Erythroblast (primary cell): ENCODE measurements around the gene TXNDC11.
"Not testable (repeated sequence)": the region's sequence is repeated elsewhere in the genome, so short reads cannot be mapped to it uniquely, and the experiment has no call there.

Experiments
- DNase-seq, 2 experiments: peaks; one replicate each; lab custom pipeline; 2025; lab: John Stamatoyannopoulos, UW
- GATA1 ChIP-seq: IDR thresholded peaks from 2 replicates; pipeline ENCODE4 v1.6.1; 2011; ENCODE audit warnings: low read depth, mild to moderate bottlenecking, control low read depth, low read length, moderate library complexity
- POLR2A ChIP-seq: IDR thresholded peaks from 2 replicates; pipeline ENCODE4 v1.6.1; 2011; ENCODE audit warnings: mild to moderate bottlenecking, low read length

Gene TXNDC11, protein sequence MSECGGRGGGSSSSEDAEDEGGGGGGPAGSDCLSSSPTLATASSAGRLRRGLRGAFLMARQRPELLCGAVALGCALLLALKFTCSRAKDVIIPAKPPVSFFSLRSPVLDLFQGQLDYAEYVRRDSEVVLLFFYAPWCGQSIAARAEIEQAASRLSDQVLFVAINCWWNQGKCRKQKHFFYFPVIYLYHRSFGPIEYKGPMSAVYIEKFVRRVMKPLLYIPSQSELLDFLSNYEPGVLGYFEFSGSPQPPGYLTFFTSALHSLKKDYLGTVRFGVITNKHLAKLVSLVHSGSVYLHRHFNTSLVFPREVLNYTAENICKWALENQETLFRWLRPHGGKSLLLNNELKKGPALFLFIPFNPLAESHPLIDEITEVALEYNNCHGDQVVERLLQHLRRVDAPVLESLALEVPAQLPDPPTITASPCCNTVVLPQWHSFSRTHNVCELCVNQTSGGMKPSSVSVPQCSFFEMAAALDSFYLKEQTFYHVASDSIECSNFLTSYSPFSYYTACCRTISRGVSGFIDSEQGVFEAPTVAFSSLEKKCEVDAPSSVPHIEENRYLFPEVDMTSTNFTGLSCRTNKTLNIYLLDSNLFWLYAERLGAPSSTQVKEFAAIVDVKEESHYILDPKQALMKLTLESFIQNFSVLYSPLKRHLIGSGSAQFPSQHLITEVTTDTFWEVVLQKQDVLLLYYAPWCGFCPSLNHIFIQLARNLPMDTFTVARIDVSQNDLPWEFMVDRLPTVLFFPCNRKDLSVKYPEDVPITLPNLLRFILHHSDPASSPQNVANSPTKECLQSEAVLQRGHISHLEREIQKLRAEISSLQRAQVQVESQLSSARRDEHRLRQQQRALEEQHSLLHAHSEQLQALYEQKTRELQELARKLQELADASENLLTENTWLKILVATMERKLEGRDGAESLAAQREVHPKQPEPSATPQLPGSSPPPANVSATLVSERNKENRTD

DNA sequence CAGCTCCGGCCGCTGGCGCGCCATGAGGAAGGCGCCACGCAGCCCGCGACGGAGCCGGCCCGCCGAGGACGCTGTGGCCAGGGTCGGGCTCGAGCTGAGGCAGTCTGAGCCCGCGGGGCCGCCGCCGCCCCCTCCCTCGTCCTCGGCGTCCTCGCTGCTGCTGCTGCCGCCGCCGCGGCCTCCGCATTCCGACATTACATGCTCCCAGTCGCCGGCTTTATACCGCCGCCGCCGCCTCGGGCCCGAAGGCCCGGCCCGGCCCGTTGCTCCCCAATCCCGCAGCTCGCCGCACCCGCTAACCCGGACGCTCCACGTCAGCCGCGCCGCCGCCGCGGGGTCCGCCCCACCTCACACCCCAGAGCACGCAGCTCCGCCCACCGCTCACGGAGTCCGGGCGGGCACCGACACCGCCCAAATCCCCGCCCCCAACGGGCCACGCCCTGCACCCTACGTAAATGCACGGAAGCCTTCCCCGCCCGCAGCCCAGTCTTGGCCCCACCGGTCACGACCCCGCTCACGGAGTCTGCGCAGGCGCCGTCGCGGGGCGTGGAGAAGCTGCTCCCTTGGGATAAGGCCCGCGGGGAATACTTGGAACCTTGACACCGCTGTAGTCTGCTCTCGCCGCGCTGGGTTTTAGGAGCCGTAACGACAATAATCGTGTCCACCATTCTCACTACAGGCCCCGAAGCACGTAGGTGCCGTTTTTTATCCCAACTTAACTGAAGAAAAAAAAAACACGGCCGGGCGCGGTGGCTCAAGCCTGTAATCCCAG, at the start of gene TXNDC11:
TSS of gene TXNDC11 (minus strand) at position 322 of the 772 bp plus-strand sequence. CDS start at position 195, 127 bp downstream.
- peak; percentile 98 to 99 for DNase-seq
- TF ChIP-seq POLR2A (peak; percentile 90), GATA1 (no peak)

DNA sequence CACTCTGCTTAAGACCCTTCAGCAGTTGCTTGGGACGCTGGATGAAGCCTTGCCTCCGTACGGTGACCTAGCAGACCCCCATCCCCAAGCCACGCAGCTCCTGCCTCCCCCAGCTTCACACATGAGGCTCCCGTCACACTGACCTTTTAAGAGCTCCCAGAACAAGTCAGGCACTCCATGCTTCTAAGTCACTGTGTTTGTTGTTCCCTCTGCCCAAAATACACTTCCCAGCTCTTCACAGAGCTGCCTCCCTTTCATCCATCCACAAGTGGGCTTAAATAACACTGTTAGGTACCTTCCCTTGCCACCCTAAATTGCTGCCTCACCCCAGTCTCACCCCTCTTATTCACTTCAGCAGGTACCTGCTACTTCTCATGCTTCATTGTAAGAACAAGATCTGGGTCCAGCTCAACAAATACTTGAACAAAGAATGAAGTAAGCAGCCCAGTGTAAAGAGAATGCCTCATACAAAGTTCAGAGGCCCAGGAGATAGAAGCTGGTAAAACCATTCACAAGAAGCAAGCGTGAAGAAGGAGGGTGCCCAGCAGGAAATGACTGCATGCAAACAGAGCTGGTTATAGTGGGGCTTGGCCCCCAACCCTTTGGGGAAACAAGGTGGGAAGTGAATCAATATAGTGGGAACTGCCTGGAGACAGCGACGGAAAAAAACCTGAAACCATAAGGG, 48.6 kb upstream of the TXNDC11 start:
- no peak for TF ChIP-seq GATA1
- no peak for TF ChIP-seq POLR2A
- DNase-seq, result no peak

DNA sequence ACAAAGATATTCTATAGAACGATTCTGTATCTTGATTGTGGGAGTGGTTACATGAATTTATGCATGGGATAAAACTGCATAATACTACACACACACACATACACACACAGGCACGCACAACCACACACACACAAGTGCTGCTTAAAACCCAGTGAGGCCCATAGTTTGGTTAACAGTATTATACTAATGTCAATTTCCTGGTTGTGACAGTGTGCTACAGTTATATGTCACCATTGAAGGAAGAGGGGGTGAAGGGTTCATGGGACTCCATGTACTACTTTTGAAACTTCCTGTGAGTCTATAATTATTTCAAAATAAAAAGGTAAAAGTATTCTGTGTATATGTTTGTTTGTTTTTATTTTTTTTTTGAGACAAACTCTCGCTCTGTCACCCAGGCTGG, 46.3 kb upstream of the TXNDC11 start:
- DNase-seq, result no peak
- TF ChIP-seq POLR2A (no peak), GATA1 (no peak)

DNA sequence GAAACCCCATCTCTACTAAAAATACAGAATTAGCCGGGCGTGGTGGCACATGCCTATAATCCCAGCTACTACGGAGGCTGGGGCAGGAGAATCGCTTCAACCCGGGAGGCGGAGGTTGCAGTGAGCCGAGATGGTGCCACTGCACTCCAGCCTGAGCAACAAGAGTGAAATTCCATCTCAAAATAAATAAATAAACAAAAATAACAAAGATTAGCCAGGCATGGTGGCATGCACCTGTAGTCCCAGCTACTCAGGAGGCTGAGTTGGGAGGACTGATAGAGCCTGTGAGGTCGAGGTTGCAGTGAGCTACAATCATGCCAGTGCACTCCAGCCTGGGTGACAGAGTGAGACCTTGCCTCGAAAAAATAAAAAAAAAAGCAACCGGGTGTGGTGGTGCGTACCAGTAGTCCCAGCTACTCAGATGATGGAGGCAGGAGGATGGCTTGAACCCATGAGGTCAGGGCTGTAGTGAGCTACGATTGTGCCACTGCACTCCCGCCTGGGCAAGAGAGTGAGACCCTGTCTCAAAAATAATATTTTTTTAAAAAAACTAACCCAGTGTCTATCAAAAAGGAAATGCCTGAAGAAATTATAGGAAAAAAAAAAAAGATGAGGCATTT, 42.4 kb upstream of the TXNDC11 start:
- not testable (repeated sequence) for DNase-seq

DNA sequence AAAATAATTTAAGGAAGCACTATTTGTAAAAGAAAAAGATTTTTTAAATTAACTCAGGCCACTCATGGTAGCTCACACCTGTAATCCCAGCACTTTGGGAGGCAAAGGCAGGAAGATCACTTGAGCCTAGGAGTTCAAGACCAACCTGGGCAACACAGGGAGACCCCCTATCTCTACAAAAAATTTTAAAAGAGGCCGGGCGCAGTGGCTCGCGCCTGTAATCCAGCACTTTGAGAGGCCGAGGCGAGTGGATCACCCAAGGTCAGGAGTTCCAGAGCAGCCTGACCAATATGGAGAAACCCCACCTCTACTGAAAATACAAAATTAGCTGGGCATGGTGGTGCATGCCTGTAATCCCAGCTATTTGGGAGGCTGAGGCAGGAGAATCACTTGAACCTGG, 41.7 kb upstream of the TXNDC11 start:
- DNase-seq, result not testable (repeated sequence)

DNA sequence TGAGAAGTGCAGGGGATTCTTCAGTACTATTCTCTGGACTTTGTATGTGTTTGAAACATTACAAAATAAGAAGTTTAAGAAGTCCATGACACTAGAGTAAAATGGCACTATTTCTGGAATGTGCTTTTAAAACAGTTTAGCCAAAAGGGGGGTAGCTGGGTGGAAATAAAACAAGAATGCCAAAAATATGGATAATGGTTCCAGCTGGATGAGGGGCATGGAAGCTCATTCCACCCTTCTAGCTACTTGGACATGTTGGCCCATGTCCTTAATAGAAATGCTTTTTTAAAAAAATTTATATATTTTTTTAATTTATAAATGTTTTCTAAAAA, 41.3 kb upstream of the TXNDC11 start:
- TF ChIP-seq GATA1, result no peak
- TF ChIP-seq POLR2A, result no peak
- DNase-seq, result no peak

DNA sequence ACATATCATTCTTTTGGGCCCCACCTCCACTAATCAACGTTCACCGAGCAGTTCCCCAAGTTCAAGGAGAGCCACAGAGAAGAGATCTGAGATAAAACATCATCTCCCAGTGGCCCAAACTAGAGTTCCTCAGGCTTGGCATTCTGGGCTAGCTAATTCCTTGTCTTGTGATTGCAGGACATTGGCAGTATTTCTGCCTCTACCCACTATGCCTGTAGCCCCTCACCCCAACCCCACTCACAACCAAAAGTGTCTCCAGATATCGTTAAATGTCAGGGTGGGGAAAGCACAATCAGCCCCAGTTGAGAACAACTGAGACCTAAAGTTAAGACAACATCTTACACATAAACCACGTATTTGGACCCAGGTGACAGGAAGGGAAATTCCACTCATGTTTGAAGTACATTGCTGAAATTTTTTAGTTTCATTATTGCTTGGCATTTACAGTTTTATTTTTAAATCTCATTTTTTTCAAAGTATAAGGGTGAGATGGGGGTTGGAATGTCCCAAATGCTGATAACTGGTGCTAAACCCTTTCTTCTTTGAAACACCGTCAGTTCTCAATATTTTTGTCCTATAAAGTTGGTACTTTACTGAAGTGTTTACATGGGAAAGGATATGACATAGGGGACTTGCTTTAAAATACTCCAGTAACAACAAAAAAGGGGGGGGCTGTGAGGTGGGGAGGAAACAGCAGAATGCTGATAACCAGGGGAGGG, 40.8 kb upstream of the TXNDC11 start:
- TF ChIP-seq POLR2A (no peak), GATA1 (no peak)
- DNase-seq, result peak; percentile 19 to 26

DNA sequence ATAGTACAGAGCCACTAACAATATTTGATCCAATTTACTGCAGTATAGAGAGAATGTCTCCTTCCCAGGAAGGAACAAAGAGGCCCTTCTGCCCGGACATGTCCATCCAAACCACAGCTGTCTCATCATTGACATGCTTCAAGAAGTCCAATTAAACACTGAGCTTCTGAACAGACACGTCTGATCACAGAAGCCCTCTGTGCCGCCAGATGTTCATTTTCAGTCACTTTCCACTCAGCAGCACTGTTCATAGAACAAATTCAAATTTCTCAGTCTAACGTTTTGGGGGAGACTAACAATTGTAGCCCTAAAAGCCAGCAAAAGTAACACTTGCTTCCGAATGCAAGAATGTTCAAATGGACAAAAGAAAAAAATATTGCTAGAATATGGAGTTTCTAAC, 39.1 kb upstream of the TXNDC11 start:
- DNase-seq, result no peak
- TF ChIP-seq GATA1 (no peak), POLR2A (no peak)

DNA sequence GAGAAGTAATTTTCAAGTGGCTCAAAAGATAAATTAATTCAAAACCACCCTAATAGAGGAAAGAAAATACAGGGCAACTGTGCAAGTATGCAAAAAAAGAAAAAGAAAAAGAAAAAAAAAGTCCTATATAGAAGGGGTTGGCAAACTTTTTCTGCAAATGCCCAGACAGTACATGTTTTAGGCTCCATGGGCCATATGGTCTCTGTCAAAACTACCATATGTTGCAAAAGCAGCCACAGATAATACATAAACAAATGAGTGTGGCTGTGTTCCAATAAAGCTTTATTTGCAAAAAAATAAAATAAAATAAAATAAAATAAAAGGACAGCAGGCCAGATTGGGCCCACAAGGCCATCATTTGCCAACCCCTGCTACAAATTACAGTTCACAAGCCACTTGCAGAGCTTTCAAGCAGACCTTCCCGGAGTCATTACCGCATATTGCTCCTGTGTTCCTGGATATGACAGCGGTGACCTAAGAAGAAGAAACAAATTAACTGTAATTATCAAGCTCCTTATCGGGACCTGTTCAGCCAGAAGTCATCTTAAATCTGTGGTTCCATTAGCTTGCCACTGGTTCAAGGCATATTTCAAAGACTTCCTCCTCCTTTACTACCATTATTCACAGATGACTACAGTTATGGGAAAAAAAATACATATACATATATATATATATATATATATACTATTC, 38.5 kb upstream of the TXNDC11 start:
- no peak for DNase-seq
- TF ChIP-seq POLR2A, result no peak
- TF ChIP-seq GATA1, result no peak

DNA sequence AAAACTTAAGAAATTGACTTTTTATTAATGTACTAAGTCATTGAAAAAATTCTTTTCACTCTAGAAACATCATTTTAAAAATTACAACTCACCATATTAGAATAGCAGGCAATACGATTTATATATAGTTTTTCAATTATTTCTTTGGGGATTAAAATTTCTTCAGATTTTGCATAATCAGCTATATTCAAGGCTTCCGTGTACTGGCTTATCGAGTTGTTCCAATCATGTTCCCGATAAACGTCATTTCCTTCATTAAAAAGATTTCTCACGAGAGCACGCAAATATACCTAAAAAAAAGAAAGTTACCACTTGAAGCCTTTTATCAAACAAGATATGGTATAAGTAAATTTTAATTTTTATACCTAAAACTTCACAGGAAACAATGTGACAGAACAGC, 36.4 kb upstream of the TXNDC11 start:
- no peak for TF ChIP-seq GATA1
- TF ChIP-seq POLR2A, result no peak
- no peak for DNase-seq

DNA sequence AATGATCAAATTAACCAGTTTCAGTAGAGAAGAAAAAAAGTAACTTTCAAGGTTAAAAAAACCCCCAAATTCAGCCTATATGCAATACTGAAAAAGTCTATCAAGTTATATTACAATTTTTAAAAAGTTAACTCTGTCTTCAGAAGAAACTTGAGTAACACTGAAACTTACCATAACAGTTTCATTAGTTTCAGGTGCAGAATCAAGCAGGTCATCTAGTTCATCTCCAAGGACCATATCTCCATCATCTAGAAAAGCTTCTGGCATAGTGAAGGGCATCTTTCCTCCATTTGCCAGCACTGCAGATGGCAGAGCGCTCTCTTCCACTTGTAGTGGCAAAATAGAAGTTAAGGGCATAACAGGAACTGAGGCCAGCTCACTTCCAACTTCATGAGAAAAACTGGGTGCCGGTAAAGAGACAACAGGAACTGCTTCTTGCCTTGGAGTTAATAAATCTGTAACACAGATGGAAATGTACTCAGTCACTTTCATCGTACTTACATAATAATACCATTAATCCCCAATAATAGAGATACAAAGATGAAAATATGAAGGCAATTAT, 31.5 kb upstream of the TXNDC11 start:
- no peak for TF ChIP-seq GATA1
- TF ChIP-seq POLR2A, result no peak
- DNase-seq, result no peak

DNA sequence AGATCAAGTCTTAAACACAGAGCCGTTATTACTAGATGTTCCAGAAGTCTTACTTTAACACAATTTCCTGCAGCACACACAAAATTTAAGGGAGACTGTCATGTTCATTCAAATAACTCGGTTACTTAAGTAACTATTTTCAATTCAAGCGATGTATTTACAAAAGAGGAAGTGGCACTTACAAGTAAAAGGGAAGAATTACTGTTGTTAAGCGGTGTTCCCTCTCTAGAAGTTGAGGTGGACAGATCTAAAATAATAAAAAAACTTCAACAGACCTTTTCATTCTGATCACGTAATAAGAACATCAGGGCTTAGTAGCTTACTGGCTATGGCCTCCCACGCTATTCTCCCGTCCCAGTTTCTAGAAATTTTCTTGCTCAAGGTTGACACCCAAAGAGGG, 26.2 kb upstream of the TXNDC11 start:
- no peak for DNase-seq
- TF ChIP-seq POLR2A (no peak), GATA1 (no peak)
